Heart left ventricle (tissue), 13 donors: ENCODE measurements around the gene SERINC5.

ENCODE experiments used
- POLR2A ChIP-seq, 2 donors: fragments of 450-650 bp; IDR thresholded peaks; one replicate each; pipeline ENCODE4 v1.6.1; 2017; ENCODE audit warnings: antibody characterized with exemption in 2 of 2, mild to moderate bottlenecking in 2 of 2, moderate library complexity in 2 of 2
- TF ChIP-seq, protein P1 (sequence below), 12 donors: fragments of 200-600 bp; sonication (generic) in 4 of 12; IDR thresholded peaks; one replicate each; pipeline versions ENCODE4 v1.5.0 to v1.8.0; 2018 to 2022; ENCODE audit warnings: antibody characterized with exemption in 12 of 12, mild to moderate bottlenecking in 5 of 12
- donor health status: ischemic (EF 13 %, LVEDD 7.1; RV severe dilation, severe dysfunction).
- donor health status: DM: no; HTN: yes; CAD: no.
- donor health status: DM: no; HTN: no; CAD: no.
- donor health status: ischemic (EF 25% LVEDD 6.9; RV normal size, moderate dysfunction).
- donor health status: ischemic (EF 25% LVEDD 5.7; RV mildly dilated, moderate dysfunction).
- donor health status: ischemic (EF 35%, LVEDD 5.7; RV mildly dilated, moderate dysfunction).
- donor health status: nonischemic (EF 11% LVEDD 7.7; RV severe dilation, severe dysfunction).
- donor health status: DM: yes; HTN: yes; CAD: no.
- donor health status: PGD.
- donor health status: ischemic (EF 29% LVEDD 5.4; RV normal size, mild dysfunction).
- donor health status: nonischemic (EF 23%, LVEDD 6.1; RV moderate dilation, normal function).

DNA sequence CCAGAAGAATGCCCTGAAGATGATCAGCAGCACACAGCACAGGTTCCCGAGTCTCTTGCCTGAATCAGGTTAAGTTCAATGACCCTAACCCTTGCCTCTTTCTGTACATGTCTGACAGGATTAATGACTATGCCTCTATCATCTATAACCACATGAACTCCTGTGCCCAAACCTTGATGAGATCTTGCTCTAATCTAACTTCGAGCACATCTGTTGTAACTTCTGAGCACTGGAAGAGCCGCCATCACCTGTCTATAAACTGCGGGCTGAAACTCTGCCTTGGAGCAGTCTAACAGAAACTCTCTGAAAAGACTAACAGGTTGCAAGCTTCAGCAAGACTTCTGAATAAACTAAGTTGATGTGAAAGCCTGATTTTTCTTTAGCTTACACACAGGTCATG is 44.5 kb downstream of the SERINC5 start:
- TF ChIP-seq, protein P1, sequence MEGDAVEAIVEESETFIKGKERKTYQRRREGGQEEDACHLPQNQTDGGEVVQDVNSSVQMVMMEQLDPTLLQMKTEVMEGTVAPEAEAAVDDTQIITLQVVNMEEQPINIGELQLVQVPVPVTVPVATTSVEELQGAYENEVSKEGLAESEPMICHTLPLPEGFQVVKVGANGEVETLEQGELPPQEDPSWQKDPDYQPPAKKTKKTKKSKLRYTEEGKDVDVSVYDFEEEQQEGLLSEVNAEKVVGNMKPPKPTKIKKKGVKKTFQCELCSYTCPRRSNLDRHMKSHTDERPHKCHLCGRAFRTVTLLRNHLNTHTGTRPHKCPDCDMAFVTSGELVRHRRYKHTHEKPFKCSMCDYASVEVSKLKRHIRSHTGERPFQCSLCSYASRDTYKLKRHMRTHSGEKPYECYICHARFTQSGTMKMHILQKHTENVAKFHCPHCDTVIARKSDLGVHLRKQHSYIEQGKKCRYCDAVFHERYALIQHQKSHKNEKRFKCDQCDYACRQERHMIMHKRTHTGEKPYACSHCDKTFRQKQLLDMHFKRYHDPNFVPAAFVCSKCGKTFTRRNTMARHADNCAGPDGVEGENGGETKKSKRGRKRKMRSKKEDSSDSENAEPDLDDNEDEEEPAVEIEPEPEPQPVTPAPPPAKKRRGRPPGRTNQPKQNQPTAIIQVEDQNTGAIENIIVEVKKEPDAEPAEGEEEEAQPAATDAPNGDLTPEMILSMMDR (IDR thresholded peaks at IDR 0.05) = no peak
- TF ChIP-seq POLR2A (IDR thresholded peaks at IDR 0.05) = no peak
